ENCODE measurements around the gene EMB.
"Not testable (repeated sequence)": the region's sequence is repeated elsewhere in the genome, so short reads cannot be mapped to it uniquely, and the experiment has no call there.

Gene EMB

DNA sequence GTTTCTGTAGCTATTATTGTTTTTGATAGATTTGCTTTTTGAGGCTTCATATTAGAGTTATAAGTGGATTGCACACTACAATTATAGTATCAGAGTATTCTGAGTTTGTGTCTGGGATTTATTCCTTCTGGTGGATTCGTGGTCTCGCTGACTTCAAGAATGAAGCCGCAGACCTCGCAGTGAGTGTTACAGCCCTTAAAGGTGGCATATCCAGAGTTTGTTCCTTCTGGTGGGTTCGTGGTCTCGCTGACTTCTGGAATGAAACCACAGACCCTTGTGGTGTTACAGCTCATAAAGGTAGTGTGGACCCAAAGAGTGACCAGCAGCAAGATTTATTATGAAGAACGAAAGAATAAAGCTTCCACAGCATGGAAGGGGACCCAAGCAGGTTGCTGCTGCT is 6.9 kb upstream of the EMB start:
- TF ChIP-seq, protein P1, sequence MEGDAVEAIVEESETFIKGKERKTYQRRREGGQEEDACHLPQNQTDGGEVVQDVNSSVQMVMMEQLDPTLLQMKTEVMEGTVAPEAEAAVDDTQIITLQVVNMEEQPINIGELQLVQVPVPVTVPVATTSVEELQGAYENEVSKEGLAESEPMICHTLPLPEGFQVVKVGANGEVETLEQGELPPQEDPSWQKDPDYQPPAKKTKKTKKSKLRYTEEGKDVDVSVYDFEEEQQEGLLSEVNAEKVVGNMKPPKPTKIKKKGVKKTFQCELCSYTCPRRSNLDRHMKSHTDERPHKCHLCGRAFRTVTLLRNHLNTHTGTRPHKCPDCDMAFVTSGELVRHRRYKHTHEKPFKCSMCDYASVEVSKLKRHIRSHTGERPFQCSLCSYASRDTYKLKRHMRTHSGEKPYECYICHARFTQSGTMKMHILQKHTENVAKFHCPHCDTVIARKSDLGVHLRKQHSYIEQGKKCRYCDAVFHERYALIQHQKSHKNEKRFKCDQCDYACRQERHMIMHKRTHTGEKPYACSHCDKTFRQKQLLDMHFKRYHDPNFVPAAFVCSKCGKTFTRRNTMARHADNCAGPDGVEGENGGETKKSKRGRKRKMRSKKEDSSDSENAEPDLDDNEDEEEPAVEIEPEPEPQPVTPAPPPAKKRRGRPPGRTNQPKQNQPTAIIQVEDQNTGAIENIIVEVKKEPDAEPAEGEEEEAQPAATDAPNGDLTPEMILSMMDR (IDR thresholded peaks at IDR 0.05), result no peak
- no peak for TF ChIP-seq ZFX (IDR thresholded peaks at IDR 0.05; ENCODE audit: borderline replicate concordance)
- H3K27ac ChIP-seq, result no peak overlapping the region

DNA sequence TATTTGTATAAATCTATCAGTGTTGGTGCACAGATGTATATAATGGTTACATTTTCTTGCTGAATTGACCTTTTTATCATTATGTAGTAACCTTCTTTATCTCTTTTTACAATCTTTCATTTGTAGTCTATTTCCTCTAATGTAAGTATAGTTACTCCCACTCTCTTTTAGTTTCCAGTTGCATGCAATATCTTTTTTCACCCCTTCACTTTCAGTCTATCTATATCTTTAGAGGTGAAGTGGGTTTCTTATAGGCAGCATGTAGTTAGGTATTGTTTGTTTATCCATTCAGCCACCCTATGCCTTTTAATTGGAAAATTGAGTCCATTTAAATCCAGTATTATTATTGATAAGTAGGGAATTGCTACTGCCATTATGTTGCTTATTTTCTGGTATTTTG is 6.1 kb upstream of the EMB start:
- no peak overlapping the region for H3K27ac ChIP-seq
- TF ChIP-seq, protein P1 (IDR thresholded peaks at IDR 0.05), result no peak
- TF ChIP-seq ZFX (IDR thresholded peaks at IDR 0.05; ENCODE audit: borderline replicate concordance), result no peak

DNA sequence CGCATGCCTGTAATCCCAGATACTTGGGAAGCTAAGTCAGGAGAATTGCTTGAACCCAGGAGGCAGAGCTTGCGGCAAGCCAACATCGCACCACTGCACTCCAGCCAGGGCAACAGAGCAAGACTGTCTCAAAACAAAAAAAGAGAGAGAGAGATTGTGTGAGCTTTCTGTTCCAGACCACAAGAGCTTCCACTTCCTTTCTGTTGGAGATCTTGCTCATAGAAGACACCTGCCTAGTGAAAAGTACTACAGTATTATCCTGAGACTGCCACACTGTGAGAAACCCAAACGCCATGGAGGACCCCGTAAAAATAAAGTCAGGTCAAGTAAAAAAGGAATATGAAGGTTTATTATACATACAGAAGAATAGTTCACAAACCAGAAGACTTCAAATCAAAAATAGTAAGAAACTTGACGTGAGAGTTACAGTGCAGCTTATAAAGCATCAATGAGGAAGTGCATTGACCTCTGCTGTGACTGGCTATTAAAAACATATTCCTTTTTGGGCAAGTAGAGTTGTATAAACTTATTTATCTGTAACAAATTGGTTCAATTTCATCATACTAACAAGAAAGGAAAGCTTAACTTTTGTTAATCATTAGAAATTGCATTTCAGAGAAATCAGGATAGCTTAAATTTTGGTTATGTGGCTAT is 4.3 kb upstream of the EMB start:
- no peak overlapping the region for H3K27ac ChIP-seq
- no peak for TF ChIP-seq ZFX (IDR thresholded peaks at IDR 0.05; ENCODE audit: borderline replicate concordance)
- TF ChIP-seq, protein P1 (IDR thresholded peaks at IDR 0.05), result no peak

DNA sequence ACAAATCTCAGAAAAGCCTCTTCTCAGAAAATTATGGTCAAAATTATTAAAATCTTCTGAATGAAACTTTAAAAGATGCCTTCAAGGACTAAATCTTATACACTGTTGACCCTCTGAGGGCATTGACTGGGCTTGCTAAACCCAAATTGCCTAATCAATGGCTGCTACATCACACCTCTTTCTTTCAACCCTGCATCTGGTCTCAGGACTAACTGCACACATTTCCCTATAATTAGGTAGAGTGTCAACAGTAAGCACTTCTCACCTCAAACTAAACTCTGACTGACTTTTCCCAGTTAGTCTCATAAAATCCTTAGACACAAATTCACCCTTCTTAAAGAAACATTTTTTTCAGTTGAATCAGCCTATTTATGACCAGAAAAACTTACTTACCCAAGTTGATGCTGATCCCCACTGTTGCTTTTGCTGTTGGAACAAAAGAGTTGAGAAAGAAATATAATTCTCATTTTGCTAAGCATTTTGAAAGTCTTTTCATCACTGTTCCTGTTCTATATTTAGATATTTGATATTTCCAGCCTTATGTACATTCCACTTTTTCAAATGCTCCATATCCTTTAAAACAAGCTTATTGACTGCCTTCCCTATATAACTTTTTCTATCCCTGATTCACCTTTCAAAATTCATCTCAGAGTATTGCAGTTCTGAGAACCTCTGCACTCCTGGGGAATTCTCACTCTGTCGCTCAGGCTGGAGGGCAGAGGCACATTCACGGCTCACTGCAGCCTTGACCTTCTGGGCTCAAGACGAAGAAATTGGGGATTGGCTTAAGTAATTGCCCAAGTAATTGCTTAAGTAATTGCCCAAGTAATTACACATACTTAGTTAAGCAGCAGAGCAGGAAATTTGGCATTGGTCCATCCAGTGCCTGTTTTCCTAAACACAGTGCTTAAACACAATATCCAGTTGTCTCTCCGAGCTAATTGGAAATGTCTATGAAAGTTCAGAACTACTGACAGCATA is 1.8 kb upstream of the EMB start:
- not testable (repeated sequence) for H3K27ac ChIP-seq

DNA sequence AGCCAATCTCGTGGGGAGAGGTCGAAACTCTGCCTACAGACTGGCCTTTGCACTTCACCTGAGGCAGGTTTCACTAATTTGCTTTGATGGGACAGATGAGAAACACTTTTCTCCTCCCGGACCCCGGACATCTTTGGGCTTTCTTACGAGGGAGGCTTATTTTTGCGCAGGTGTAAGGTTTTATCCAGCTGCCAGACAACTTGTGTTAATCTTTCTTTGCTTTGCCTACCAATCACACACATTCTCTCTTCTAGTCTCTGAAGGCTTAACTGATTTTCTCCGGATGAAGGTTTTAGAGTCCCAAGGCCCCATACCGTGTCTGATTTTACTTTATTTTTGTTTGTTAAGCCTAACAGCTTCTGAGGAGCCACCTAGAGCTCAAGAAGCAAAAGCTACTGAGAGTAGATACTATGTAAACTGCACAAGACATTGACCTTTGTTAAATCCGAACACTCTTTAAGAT is 436 bp upstream of the EMB start:
- TF ChIP-seq, protein P1 (IDR thresholded peaks at IDR 0.05), result no peak
- TF ChIP-seq ZFX (IDR thresholded peaks at IDR 0.05; ENCODE audit: borderline replicate concordance), result no peak
- peak overlapping the region; percentile 88 for H3K27ac ChIP-seq

DNA sequence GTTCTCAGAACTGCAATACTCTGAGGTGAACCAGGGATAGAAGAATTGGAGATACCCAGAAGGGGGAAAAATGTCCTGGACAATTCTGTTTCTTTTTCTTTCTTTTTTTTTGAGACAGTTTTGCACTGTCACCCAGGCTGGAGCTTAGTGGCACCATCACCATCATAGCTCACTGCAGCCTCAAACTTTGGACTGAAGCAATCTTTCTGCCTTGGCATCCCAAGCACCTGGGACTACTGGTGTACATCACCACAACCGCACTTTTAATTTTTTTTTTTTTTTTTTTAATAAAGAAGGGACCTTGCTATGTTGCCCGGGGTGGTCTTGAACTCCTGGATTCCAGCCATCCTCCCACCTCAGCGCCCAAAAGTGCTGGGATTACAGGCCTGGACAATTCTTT is 1.9 kb downstream of the EMB start:
- no peak overlapping the region for H3K27ac ChIP-seq
- TF ChIP-seq, protein P1 (IDR thresholded peaks at IDR 0.05), result no peak
- TF ChIP-seq ZFX (IDR thresholded peaks at IDR 0.05; ENCODE audit: borderline replicate concordance), result no peak

DNA sequence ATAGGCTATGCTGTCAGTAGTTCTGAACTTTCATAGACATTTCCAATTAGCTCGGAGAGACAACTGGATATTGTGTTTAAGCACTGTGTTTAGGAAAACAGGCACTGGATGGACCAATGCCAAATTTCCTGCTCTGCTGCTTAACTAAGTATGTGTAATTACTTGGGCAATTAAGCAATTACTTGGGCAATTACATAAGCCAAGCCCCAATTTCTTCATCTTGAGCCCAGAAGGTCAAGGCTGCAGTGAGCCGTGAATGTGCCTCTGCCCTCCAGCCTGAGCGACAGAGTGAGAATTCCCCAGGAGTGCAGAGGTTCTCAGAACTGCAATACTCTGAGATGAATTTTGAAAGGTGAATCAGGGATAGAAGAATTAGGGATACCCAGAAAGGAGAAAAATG is 3.0 kb downstream of the EMB start:
- H3K27ac ChIP-seq, result not testable (repeated sequence)

DNA sequence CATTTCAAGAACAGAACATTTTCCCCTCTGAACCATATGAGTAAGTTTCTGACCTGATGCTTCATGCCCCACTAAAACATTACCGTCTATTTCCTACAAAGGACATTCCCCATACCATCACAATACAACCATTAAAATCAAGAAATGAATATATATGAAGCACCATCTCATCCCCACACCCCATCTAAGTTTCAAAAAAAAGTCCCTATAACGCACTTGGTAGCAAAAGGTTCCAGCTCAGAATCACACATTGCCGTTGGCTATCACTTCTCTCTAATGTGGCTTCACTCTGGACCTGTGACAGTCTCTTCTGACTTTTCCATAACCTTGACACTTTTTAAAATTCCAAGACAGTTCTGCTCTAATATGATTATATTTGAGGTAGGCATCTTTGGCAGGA is 5.9 kb downstream of the EMB start:
- H3K27ac ChIP-seq, result no peak overlapping the region
- no peak for TF ChIP-seq ZFX (IDR thresholded peaks at IDR 0.05; ENCODE audit: borderline replicate concordance)
- TF ChIP-seq, protein P1 (IDR thresholded peaks at IDR 0.05), result no peak

DNA sequence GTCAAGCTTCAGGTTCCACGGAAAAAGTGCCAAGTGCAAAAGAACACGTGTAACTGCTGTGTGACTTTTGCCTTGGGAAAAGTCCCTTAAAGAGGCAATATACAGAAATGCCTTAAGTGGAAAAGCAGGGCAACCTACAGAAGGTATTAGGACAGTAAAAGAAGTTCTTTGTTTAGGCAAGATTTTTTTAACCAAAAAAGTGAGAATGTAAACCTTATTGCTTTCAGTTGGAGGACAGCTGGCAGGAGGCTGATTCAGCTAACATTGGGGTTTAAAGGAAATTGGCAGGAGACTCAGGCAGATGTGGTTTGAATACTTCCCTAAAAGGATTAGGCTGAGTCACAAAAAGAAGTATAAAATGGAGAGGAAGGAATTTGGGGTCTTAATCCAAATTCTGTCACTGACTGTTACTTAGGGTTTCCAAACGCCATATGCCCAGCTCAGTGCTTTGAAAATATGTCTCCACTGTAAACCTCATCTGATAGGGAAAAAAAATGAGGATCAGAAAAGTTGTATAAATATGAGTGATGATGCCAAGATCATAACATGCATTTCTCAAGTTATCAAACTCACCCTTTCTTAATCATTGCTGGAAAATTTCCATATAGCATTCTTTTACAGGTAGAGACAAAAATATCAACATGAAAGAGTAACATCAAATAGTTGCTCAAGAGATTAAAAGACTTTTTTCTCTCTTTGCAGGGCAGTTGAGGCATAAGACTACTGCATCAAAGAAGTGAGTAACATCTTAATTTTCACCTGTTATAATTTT is 9.8 kb downstream of the EMB start:
- not testable (repeated sequence) for H3K27ac ChIP-seq

DNA sequence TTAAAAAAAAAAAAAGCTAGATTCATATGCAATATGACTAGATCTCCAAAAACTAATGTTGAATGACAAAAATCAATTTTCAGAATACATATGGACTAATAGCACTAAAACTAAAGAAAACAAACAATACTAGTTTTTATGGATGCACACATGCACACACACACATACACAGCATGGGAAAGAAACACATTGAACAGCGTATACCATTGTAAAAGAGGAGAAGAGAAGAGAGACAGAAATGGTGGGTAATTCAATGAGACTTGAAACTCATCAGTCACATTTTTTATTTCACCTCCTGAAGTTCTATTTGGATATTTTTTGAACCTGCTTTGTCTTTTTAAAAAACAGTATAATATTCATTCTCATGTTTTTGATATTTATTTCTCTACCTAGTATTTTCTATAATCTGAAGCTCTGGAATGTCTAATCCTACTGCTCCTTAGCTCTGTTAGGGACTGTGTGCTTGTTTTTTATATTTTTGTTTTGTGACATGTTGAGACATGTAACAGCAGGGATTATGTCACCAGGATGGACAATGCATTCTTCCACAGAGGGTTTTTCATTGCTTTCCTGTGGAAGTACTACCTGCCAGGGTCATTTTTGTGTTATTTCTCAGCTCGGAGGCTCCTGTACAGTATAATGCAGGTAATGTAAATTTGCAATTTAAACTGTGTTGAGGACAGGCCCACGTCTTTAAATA is 17.8 kb downstream of the EMB start:
- H3K27ac ChIP-seq, result not testable (repeated sequence)
